Vagina (tissue), 2 donors: ENCODE results near the gene ST8SIA5.

Experiments used
- CTCF ChIP-seq, 3 experiments: fragments of 450-650 bp in 2 of 3; fragments of 200-600 bp in 1 of 3; sonication (generic) in 1 of 3; IDR thresholded peaks; one replicate each; pipeline ENCODE4 v1.5.1; 2017 to 2019; ENCODE audit warnings: antibody characterized with exemption in 3 of 3, mild to moderate bottlenecking in 2 of 3, moderate library complexity in 2 of 3
- POLR2AphosphoS5 ChIP-seq, 2 donors: sonication (generic); formaldehyde crosslinking; IDR thresholded peaks; one replicate each; pipeline ENCODE4 v1.9.0; 2017; ENCODE audit warnings: antibody characterized with exemption in 2 of 2, mild to moderate bottlenecking in 2 of 2, low read depth in 1 of 2; ENCODE audit not compliant: insufficient read depth in 1 of 2

DNA sequence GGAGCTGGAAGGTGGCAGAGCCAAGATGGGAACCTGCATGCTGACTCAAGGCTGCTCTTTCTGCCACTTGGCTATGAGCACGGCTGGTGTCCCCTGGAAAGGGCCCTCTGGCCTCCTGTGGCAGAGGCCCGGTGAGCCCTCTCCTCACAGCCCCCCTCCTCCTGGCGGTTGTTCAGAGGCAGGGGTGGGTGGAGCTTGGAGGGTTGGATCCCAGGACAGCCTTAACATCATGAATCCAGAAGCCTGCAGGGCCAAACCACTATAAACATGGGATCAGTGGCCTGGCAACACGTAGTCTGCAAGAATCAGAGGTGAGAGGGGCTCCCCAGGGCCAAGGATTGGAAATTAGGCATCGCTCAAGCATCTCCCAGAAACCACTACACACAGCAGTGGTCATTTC is 51.3 kb downstream of the ST8SIA5 start:
- no peak for TF ChIP-seq CTCF (IDR thresholded peaks at IDR 0.05)
- TF ChIP-seq POLR2AphosphoS5 (IDR thresholded peaks at IDR 0.05; ENCODE audit: insufficient read depth in 1 of 2, low read depth in 1 of 2) = no peak
